IPS-15b (cell line): ENCODE results near the gene TAF10.

Source experiments
- H3K27me3 ChIP-seq: one replicate; pipeline ENCODE4 v1.6.1; 2013; ENCODE audit warnings: low read length; ENCODE audit not compliant: control insufficient read depth, insufficient read depth
- H3K36me3 ChIP-seq: one replicate; pipeline ENCODE4 v1.6.1; 2013; ENCODE audit warnings: low read length; ENCODE audit not compliant: control insufficient read depth, insufficient read depth
- H3K4me1 ChIP-seq: one replicate; pipeline ENCODE4 v1.6.1; 2013; ENCODE audit warnings: mild to moderate bottlenecking, low read length; ENCODE audit not compliant: control insufficient read depth, insufficient read depth
- H3K4me3 ChIP-seq: one replicate; pipeline ENCODE4 v1.5.1; 2013; ENCODE audit warnings: low read depth, low read length
- H3K9ac ChIP-seq: one replicate; pipeline ENCODE4 v1.6.1; 2013; ENCODE audit warnings: low read depth, mild to moderate bottlenecking, low read length
- H3K9me3 ChIP-seq: one replicate; pipeline ENCODE4 v1.6.1; 2013; ENCODE audit warnings: mild to moderate bottlenecking, low read length; ENCODE audit not compliant: control insufficient read depth, insufficient read depth

TAF10 gene

GRCh38 chr11:6652182-6652581 lies 40.2 kb upstream of the TAF10 start:
- Histone ChIP-seq H3K27me3 (peaks cover 30% of the 10 kb centered on the region), H3K36me3 (no peaks in the 10 kb centered on the region), H3K9me3 (no peaks in the 10 kb centered on the region), H3K4me3 (no peak overlapping the region), H3K4me1 (peaks cover 16% of the 10 kb centered on the region), H3K9ac (no peak overlapping the region)

- no peak overlapping the region for H3K4me3 ChIP-seq
- H3K9me3 ChIP-seq: no peaks in the 10 kb centered on the region
- H3K4me1 ChIP-seq: peaks cover 15% of the 10 kb centered on the region
- no peak overlapping the region for H3K9ac ChIP-seq
- peaks cover 18% of the 10 kb centered on the region for H3K27me3 ChIP-seq
- H3K36me3 ChIP-seq: no peaks in the 10 kb centered on the region
Measured at GRCh38 chr11:6650980-6651379, 39.0 kb upstream of the TAF10 start.

GRCh38 chr11:6650104-6650503 lies 38.1 kb upstream of the TAF10 start:
- Histone ChIP-seq H3K9ac (no peak overlapping the region), H3K4me3 (no peak overlapping the region), H3K9me3 (no peaks in the 10 kb centered on the region), H3K4me1 (peaks cover 15% of the 10 kb centered on the region), H3K36me3 (no peaks in the 10 kb centered on the region), H3K27me3 (peaks cover 17% of the 10 kb centered on the region)

- H3K36me3 ChIP-seq: no peaks in the 10 kb centered on the region
Measured at GRCh38 chr11:6648501-6648900, 36.5 kb upstream of the TAF10 start.

GRCh38 chr11:6647836-6648235 lies 35.8 kb upstream of the TAF10 start:
- H3K4me1 ChIP-seq: peaks cover 7% of the 10 kb centered on the region
- H3K27me3 ChIP-seq: no peaks in the 10 kb centered on the region
- H3K36me3 ChIP-seq: no peaks in the 10 kb centered on the region
- H3K9ac ChIP-seq: no peak overlapping the region
- no peaks in the 10 kb centered on the region for H3K9me3 ChIP-seq
- H3K4me3 ChIP-seq: no peak overlapping the region

More at GRCh38 chr11:6648501-6648900, 36.5 kb upstream of the TAF10 start:
- Histone ChIP-seq H3K9me3 (no peaks in the 10 kb centered on the region), H3K9ac (no peak overlapping the region), H3K4me1 (peaks cover 7% of the 10 kb centered on the region), H3K4me3 (no peak overlapping the region), H3K27me3 (peaks cover 3% of the 10 kb centered on the region)

- Histone ChIP-seq H3K9me3 (no peaks in the 10 kb centered on the region), H3K9ac (no peak overlapping the region), H3K4me3 (no peak overlapping the region), H3K4me1 (peaks cover 7% of the 10 kb centered on the region), H3K27me3 (no peaks in the 10 kb centered on the region), H3K36me3 (no peaks in the 10 kb centered on the region)
Measured at GRCh38 chr11:6646918-6647679, 35.1 kb upstream of the TAF10 start.

- H3K9ac ChIP-seq: peak overlapping the region; percentile 17
- no peak overlapping the region for H3K4me3 ChIP-seq
- no peaks in the 10 kb centered on the region for H3K27me3 ChIP-seq
- no peaks in the 10 kb centered on the region for H3K36me3 ChIP-seq
- peaks cover 7% of the 10 kb centered on the region for H3K4me1 ChIP-seq
- H3K9me3 ChIP-seq: no peaks in the 10 kb centered on the region
Measured at GRCh38 chr11:6646576-6646917, 34.5 kb upstream of the TAF10 start.

GRCh38 chr11:6646071-6646470 lies 34.1 kb upstream of the TAF10 start:
- Histone ChIP-seq H3K4me3 (no peak overlapping the region), H3K9me3 (no peaks in the 10 kb centered on the region), H3K36me3 (no peaks in the 10 kb centered on the region), H3K27me3 (no peaks in the 10 kb centered on the region), H3K9ac (no peak overlapping the region), H3K4me1 (peaks cover 7% of the 10 kb centered on the region)

GRCh38 chr11:6642957-6643356 lies 30.9 kb upstream of the TAF10 start:
- H3K36me3 ChIP-seq: no peaks in the 10 kb centered on the region
- H3K4me1 ChIP-seq: peaks cover 7% of the 10 kb centered on the region
- H3K27me3 ChIP-seq: no peaks in the 10 kb centered on the region
- no peak overlapping the region for H3K9ac ChIP-seq
- no peaks in the 10 kb centered on the region for H3K9me3 ChIP-seq
- H3K4me3 ChIP-seq: no peak overlapping the region

GRCh38 chr11:6640985-6641701 lies 29.1 kb upstream of the TAF10 start:
- Histone ChIP-seq H3K9me3 (no peaks in the 10 kb centered on the region), H3K9ac (no peak overlapping the region), H3K27me3 (no peaks in the 10 kb centered on the region), H3K4me1 (no peaks in the 10 kb centered on the region), H3K36me3 (no peaks in the 10 kb centered on the region), H3K4me3 (no peak overlapping the region)

- Histone ChIP-seq H3K9me3 (no peaks in the 10 kb centered on the region), H3K9ac (no peak overlapping the region), H3K36me3 (no peaks in the 10 kb centered on the region), H3K4me1 (no peaks in the 10 kb centered on the region), H3K27me3 (no peaks in the 10 kb centered on the region), H3K4me3 (no peak overlapping the region)
Measured at GRCh38 chr11:6640036-6640984, 28.3 kb upstream of the TAF10 start.
